VCaP (cell line): ENCODE measurements around the gene ZNF483.

Experiments used
- H3K27ac ChIP-seq: fragments of 450-650 bp; 2 replicates; pipeline ENCODE4 v1.5.1; 2017
- TF ChIP-seq, protein P1 (sequence below): fragments of 450-650 bp; conservative IDR thresholded peaks from 2 replicates; pipeline ENCODE4 v1.5.1; 2017; ENCODE audit warnings: mild to moderate bottlenecking, moderate library complexity

ZNF483 gene

GRCh38 chr9:111525056-111525977 is at the start of gene ZNF483:
TSS of gene ZNF483 (plus strand) at chr9:111525179. CDS start at chr9:111527396, 2,217 bp downstream.
- TF ChIP-seq, protein P1, sequence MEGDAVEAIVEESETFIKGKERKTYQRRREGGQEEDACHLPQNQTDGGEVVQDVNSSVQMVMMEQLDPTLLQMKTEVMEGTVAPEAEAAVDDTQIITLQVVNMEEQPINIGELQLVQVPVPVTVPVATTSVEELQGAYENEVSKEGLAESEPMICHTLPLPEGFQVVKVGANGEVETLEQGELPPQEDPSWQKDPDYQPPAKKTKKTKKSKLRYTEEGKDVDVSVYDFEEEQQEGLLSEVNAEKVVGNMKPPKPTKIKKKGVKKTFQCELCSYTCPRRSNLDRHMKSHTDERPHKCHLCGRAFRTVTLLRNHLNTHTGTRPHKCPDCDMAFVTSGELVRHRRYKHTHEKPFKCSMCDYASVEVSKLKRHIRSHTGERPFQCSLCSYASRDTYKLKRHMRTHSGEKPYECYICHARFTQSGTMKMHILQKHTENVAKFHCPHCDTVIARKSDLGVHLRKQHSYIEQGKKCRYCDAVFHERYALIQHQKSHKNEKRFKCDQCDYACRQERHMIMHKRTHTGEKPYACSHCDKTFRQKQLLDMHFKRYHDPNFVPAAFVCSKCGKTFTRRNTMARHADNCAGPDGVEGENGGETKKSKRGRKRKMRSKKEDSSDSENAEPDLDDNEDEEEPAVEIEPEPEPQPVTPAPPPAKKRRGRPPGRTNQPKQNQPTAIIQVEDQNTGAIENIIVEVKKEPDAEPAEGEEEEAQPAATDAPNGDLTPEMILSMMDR: no peak; the same call in 1 of the 2 replicates
- peak within 1 kb of the TSS; percentile 80 for H3K27ac ChIP-seq

- TF ChIP-seq, protein P1: no peak
- no peak overlapping the region for H3K27ac ChIP-seq
These were observed 49.8 kb upstream of the ZNF483 start for GRCh38 chr9:111475195-111475594.

GRCh38 chr9:111477677-111478076 is 47.3 kb upstream of the ZNF483 start:
- TF ChIP-seq, protein P1: no peak

DNA sequence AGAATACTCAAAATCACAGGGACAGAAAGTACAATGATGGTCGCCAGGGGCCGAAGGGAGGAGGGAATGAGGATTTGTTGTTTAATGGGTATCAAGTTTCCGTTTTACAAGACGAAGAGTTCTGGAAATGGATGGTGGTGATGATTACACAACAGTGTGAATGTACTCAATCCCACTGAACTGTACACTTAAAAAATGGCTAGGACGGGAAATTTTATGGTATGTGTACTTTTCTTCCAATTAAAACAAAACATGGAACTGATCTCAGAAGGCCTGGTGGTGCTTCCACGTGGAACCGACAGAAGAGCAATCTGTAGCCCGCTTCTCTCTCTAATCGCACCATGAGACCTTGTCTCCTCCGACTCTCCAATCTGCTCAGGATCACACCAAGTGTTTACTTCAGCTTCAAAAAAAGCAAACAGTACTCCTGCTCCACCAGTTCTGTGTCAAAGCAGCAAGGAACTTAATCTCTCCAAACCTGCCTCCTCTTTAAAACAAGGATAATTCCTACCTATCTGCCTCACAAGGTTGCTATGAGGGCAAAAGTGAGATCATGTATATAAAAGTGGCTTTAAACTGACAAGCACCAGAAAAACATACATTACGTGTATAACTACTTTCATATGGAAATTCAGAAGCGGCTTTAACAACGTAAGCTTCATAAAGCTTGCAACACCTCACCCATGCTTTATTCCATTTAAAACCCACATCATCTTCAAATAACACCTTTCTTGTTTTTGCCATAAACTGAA is 42.9 kb upstream of the ZNF483 start:
- peak overlapping the region; percentile 100 for H3K27ac ChIP-seq
- TF ChIP-seq, protein P1: no peak

More at GRCh38 chr9:111477677-111478076, 47.3 kb upstream of the ZNF483 start:
- no peak overlapping the region for H3K27ac ChIP-seq

DNA sequence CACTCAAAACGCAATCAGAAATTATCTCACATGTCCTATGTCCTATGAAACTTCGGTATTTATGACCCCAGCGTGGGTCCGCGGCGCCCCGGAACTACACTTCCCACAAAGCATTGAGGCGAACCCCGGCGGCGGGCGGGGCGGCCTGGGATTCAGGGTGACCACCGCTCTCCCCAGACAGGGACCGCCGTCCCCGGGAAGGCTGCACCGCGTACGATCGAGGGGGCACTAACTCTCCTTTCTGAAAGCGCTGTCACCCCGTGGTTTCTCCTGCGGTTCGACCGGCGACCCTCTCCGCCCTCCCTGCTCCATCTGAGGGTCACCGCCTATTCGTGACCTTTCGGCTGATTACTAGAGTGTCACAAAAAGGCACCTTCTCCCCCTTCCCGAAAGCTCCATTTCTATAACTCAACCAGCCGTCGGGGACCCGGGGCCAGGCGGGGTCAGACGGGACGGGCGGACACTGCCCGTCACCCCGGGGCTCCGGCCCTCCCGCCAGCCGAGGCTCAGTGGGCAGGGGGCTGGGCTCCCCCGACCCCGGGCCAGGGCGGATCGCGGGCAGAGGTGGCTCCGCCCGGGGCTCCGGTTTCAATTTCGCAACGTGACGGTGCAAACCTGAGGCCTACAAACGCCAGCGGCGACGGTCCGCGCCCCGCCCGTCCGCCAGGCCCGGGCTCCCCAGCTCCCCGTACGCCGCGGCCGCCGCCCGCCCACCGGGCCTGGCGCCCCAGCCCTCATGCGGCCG is 42.1 kb upstream of the ZNF483 start:
- TF ChIP-seq, protein P1: no peak
- peak overlapping the region; percentile 100 for H3K27ac ChIP-seq

DNA sequence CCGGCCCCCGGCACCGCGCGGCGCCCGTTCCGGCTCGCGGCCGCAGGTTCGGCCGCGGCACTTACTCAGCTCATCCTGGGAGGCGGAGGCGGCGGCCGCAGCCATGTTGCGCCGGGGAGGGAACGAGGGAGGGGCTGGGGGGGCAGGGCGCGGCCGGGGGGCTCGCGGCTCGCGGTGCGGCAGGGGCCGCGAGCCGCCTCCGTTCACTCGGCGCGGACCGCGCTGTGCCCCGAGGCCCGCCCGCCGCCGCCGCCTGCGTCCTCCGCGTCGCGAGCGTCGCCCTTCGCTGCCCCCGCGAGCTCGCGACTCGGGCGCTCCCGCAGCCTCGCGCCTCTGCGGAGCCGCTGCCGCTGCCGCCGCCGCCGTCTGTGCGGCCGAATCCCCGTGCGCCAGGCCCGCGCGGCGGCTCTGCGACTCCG is 41.5 kb upstream of the ZNF483 start:
- H3K27ac ChIP-seq: peak overlapping the region; percentile 100
- TF ChIP-seq, protein P1: no peak
